ENCODE results near the gene SUPT3H.

DNA sequence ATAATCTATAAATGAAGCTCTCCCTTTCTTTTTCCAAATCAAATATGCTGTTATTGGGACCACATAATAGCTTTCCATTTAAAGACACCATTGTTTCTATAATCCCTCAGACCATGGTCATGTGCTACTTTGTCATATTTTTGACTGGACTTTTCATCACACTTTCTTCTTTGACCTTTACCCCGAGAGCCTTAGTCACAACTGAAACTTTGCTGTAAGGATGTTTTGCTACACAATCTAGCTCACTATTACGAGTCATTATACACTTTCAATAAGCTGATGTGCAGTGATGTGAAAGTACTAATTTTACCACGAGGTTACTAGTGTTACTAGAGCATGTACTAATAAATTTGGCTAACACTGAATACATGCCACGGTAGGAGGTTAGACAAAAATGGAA is 416.8 kb downstream of the SUPT3H start:
- TF ChIP-seq CTCF (IDR thresholded peaks at IDR 0.05) (no peak), EP300 (IDR thresholded peaks at IDR 0.05) (no peak)

All from ovary (tissue), 3 donors.